PC-3 (cell line): ENCODE data around the gene KRTCAP2.
"Not testable (repeated sequence)": the region's sequence is repeated elsewhere in the genome, so short reads cannot be mapped to it uniquely, and the experiment has no call there.

Experiments
- EZH2 ChIP-seq: fragments of 300-600 bp; sonication (generic); IDR thresholded peaks from one replicate; pipeline ENCODE4 v1.6.1; 2017; ENCODE audit warnings: antibody characterized with exemption, mild to moderate bottlenecking, low read length; ENCODE audit not compliant: unreplicated experiment
- EZH2phosphoT487 ChIP-seq: fragments of 300-600 bp; sonication (generic); IDR thresholded peaks from 2 replicates; pipeline ENCODE4 v1.6.1; 2018; ENCODE audit warnings: mild to moderate bottlenecking, antibody characterized with exemption, low read length, borderline replicate concordance
- TF ChIP-seq, protein P1 (sequence below): fragments of 300-600 bp; sonication (generic); conservative IDR thresholded peaks from 2 replicates; pipeline ENCODE4 v1.5.1; 2017; ENCODE audit warnings: antibody characterized with exemption, low read depth, mild to moderate bottlenecking, low read length

DNA sequence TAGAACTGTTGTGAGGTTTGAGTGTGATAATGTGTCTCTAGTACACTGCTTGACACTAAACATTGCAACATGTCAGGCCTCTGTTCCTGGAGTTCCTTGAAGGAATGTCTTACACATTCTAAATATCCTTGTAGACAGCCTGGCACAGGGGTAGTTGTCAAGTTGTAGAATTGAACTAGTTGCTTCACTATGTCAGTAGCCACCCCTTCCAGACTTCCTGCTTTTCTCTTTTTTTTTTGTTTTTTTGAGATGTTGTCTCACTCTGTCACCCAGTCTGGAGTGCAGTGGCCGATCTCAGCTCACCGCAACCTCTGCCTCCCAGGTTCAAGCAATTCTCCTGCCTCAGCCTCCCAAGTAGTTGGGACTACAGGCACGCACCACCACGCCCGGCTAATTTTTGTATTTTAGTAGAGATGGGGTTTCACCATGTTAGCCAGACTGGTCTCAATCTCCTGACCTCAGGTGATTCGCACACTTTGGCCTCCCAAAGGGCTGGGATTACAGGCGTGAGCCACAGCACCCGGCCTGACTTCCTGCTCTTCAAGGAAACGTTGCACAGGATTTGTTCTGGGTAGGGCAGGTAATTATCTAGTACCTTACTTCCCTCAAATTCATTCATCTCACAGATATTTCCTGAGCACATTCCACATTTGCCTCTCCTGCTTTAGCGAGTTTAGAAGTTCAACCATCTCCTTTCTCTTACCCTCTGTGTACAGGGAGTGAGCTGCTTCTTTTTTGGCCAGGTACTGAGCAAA, 47.3 kb upstream of the KRTCAP2 start:
- not testable (repeated sequence) for TF ChIP-seq EZH2phosphoT487, EZH2
- TF ChIP-seq, protein P1, sequence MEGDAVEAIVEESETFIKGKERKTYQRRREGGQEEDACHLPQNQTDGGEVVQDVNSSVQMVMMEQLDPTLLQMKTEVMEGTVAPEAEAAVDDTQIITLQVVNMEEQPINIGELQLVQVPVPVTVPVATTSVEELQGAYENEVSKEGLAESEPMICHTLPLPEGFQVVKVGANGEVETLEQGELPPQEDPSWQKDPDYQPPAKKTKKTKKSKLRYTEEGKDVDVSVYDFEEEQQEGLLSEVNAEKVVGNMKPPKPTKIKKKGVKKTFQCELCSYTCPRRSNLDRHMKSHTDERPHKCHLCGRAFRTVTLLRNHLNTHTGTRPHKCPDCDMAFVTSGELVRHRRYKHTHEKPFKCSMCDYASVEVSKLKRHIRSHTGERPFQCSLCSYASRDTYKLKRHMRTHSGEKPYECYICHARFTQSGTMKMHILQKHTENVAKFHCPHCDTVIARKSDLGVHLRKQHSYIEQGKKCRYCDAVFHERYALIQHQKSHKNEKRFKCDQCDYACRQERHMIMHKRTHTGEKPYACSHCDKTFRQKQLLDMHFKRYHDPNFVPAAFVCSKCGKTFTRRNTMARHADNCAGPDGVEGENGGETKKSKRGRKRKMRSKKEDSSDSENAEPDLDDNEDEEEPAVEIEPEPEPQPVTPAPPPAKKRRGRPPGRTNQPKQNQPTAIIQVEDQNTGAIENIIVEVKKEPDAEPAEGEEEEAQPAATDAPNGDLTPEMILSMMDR: not testable (repeated sequence)
